ENCODE results near the gene ZNF217.

The ZNF217 gene

GRCh38 chr20:53582574-53583351 is 10.9 kb downstream of the ZNF217 start:
- DNase-seq (ENCODE audit: low spot score) = no peak

GRCh38 chr20:53582251-53582570 is 11.4 kb downstream of the ZNF217 start:
- DNase-seq (ENCODE audit: low spot score) = no peak

- peak; percentile 58 for DNase-seq (ENCODE audit: low spot score)
These were observed 12.0 kb downstream of the ZNF217 start for GRCh38 chr20:53581444-53582250.

DNA sequence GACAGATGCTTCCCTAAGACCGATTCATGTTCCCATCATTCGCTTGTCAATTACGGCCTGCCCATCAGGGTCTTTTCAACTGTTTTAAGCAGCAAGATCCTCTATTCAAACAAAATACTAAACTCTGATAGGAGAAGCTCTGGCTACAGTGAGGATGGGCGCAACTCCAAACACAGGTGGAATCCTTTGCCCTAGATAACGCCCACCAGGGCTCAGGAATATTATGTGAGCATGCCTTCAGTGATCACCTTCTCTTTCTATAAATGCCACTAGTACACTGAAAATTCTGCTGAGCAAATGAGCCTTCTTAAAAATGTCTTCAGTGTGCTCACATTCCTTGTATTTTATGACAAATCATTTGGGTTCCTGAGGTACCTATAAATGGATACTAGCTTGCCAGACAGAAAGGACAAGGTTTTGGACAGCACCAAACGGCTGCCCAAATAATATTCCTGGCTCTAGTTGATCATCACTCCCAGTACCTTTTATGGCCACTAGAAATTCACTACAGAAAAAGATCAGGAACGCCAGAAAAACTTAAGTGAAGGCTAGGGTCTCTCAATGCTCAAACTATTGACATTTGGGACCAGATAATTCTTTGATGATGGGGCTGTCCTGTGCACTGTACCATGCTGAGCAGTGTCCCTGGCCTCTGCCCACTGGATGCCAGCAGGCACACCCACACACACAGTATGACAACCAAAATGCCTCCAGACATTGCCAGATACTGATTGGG is 13.1 kb downstream of the ZNF217 start:
- peak; percentile 34 for DNase-seq (ENCODE audit: low spot score)

DNA sequence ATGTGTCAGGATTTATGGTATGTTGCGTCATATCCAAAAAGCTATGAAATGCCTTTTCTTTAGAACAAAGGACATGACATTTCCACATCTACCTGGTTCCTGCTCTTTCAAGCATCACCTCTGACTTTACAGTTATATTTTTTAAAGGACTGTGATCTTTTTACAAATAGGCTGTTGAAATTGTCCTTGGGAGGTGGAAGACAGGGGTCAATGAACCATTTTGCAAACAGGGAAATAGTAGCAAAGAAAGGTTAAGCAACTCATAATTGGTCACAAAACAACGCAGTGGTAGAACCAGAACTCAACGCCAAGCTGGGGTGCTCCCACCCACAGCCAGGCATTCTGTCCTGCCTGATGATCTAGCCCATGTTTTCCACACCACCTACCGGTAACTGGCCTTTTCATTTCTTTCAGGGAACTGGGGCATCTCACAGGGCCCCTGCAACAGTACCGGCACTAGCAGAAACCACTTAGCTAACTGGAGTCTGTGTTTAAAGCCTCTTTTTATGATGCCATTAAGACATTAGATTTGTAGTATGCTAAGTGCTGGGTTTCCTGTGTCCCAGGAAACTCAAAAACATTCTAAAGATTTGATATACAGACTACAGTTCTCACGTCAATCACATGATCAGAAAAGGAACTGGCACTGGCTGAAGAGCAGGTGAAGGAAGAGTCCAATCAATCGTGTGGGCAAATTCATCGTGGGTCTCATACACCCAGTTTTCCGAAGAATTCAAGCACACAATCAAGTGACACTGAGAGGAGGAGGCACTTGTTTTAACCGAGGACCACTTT is 13.9 kb downstream of the ZNF217 start:
- peak; percentile 47 for DNase-seq (ENCODE audit: low spot score)

GRCh38 chr20:53579266-53579580 is 14.4 kb downstream of the ZNF217 start:
- DNase-seq (ENCODE audit: low spot score) = no peak

DNA sequence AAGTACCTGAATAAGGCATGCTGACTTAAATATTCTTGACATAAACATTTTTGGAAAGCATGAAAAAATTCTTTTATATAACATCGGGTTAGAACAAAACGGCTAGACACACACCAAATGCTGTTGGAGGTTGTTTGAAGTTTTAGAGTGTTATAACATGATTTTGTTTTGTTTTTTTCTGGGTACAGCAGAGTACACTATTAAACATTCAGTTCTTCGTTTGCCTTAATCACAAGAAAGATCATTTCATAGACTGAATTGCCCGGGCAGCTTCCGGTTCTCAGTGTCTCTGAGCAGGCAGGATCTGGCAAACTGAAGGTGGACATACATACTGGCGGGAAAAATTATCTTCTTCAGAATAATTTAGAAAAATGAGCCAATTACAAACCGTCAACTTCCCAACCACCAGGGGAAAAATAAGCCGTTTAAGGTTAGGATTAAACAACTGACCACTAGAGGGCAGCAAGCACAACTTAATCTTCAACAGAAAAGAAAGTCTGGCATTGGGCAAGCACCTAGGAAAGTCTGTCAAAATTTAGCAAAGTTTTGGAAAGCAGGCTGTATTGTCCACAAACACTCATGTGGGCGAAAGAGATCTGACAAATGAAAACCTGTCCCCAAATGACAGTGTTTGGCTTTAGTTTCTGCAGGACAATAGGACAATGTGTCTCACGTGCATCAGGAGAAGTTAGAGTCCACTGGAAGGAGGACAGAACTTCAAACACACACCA is 15.0 kb downstream of the ZNF217 start:
- peak; percentile 94 for DNase-seq (ENCODE audit: low spot score)

DNA sequence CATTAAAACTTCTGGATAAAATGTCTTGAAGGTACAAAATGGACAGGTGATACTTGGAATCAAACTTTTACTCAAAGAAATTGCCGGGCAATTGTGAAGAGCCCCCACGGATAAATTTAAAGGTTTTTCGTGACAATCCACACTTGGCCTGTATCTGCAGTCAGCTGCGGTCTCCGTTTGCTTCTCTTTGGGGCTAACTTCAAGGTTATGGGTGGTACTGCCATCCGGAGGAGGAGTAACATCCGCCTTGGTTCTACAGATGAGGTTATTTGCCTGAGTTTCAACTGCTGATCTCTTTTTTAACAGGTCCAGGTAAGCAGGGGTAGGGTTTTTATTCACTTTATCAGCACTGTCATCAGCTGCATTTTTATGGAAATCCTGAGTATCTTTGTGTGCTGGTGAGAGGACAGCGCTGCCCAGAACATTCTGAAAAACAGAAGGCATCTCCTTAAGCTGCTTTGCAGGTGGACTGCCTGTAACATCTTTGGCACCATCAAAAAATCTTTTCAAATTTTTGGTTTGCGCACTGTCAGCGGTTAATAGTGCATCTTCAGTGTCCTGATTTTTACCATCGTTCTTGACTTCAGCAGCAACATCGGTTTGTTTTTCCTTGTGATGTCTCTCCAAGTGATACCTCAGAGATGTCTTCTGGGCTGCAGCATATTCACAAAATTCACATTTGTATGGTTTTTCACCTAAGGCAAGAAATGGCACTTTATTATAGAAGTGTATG is 16.9 kb downstream of the ZNF217 start:
- DNase-seq (ENCODE audit: low spot score) = no peak

GRCh38 chr20:53576195-53576580 is 17.5 kb downstream of the ZNF217 start:
- no peak for DNase-seq (ENCODE audit: low spot score)

DNA sequence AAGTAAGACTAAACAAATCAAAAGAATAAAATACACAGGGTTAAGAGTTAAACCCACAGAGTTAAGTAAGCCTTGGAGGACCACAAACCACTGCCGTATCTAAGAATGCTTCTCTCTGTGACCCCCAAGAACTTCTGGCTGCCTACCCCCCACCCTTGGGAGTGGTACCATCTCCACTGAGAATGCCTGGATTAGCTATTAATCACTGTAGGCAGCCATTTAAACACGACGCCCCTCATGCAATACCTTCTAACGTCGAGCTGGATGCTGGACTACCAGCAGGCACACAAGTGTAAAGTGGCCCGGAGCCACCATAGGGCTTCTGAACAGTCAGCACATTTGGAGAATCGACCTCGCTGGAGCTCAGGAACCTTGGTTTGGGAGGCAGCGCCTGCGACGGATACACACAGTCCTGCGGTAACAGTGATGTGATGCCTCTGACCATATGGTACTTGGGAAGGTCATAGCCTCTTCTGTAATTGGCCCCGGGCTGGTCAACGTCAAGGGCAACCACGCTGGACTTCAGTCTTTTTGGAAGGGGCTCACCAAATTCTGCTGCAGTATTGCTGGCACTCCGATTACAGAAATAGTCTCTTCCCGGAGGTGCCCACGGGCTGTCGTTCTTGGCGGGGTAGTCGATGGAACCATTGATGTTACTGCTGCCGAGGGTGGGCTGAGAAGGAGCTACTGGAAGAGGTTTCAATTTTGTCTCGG is 18.0 kb downstream of the ZNF217 start:
- DNase-seq (ENCODE audit: low spot score) = no peak

- DNase-seq (ENCODE audit: low spot score) = no peak
These were observed 18.8 kb downstream of the ZNF217 start for GRCh38 chr20:53574819-53575218.

GRCh38 chr20:53574259-53574789 is 19.3 kb downstream of the ZNF217 start:
- DNase-seq (ENCODE audit: low spot score) = no peak

DNA sequence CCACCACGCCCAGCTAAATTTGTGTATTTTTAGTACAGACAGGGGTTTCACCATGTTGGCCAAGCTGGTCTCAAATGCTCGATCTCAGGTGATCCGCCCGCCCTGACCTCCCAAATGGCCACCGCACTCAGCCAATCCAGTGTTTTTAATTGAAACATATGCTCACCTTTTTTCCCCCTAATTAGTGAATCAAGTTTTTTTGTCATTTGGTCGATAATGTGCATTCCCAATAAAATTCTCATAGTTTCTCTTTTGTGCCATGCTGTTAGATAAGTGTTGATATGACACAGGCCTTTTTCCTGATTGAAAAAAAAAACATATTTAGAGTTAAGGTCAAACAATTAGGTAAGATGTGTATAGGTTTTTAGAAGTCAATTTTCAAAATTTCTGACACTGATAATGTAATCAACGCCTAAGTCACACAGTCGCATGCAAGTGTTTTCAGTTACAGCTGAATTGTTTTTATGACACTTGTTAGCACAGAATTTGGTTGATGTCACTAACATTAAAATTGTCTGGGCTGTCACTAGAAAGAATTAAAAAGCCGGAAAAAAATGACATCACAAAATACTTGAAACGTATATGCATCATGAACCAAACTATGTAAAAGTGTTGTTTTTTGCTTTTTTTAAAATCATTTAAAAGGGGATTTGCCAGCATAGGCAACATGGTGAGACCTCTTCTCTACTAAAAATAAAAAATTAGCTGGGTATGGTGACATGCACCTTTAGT is 21.9 kb downstream of the ZNF217 start:
- no peak for DNase-seq (ENCODE audit: low spot score)

GRCh38 chr20:53570446-53571276 is 23.0 kb downstream of the ZNF217 start:
- no peak for DNase-seq (ENCODE audit: low spot score)

DNA sequence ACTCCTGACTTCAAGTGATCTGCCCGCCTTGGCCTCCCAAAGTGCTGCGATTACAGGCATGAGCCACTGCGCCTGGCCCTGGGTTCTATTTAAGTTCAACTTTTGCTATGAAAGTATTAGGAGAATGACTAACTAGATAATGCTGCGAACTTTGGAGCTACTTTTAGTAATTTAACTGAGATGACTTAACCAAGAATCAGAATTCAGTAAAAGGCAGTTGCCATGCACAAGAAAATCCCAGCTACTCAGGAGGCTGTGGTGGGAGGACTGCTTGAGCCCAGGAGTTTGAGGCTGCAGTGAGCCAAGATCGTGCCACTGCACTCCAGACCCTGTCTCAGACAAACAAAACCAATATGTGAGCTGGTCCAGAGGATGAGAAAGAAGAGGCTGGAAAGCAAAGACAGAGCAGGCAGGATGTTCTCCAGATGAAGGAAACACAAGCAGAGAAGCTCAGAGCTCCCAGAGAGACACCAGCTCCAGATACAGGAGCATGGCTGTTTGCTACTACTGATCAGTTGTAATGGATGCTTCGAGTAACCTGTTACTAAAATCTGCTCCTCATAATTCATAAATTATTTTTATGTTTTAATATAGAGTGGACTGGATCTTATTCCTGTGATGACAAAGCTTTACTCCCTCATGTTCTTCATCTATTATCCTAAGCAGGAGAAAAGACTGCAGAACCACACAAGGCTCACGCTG is 23.9 kb downstream of the ZNF217 start:
- no peak for DNase-seq (ENCODE audit: low spot score)

- DNase-seq (ENCODE audit: low spot score) = no peak
These were observed 24.6 kb downstream of the ZNF217 start for GRCh38 chr20:53569005-53569404.

- no peak for DNase-seq (ENCODE audit: low spot score)
These were observed 25.3 kb downstream of the ZNF217 start for GRCh38 chr20:53568351-53568750.

Data from NAMALWA (cell line).